DLD1 (cell line): ENCODE data around the gene MAST4.

Experiments used
- in situ Hi-C: cut with HindIII; loops from 2 replicates; pipeline ENCODE4 v1.10.0; 2017; ENCODE audit warnings: low sequenced_read_pairs

Gene MAST4

GRCh38 chr5:67053229-67053628 lies 457.0 kb downstream of the MAST4 start:
- in situ Hi-C loops = no loop called here

GRCh38 chr5:67058998-67059743 lies 463.0 kb downstream of the MAST4 start:
- in situ Hi-C loops = no loop called here

- in situ Hi-C loops = no loop called here
Measured at GRCh38 chr5:67059744-67060490, 463.7 kb downstream of the MAST4 start.

GRCh38 chr5:67061511-67061910 lies 465.3 kb downstream of the MAST4 start:
- in situ Hi-C loops = no loop called here

GRCh38 chr5:67063055-67063454 lies 466.9 kb downstream of the MAST4 start:
- in situ Hi-C loops = no loop called here

GRCh38 chr5:67063791-67064190 lies 467.6 kb downstream of the MAST4 start:
- in situ Hi-C loops = no loop called here

- in situ Hi-C loops = no loop called here
Measured at GRCh38 chr5:67065237-67065636, 469.0 kb downstream of the MAST4 start.

- in situ Hi-C loops = no loop called here
Measured at GRCh38 chr5:67065696-67066095, 469.5 kb downstream of the MAST4 start.

GRCh38 chr5:67066815-67067214 lies 470.6 kb downstream of the MAST4 start:
- in situ Hi-C loops = no loop called here

- in situ Hi-C loops = no loop called here
Measured at GRCh38 chr5:67073045-67073680, 477.0 kb downstream of the MAST4 start.

GRCh38 chr5:67077296-67077695 lies 481.1 kb downstream of the MAST4 start:
- in situ Hi-C loops = no loop called here

GRCh38 chr5:67081261-67081660 lies 485.1 kb downstream of the MAST4 start:
- in situ Hi-C loops = loop anchor here (5.0 kb wide), 1 partner anchor 34 kb away; no protein-coding TSS in a partner anchor

GRCh38 chr5:67082941-67083340 lies 486.7 kb downstream of the MAST4 start:
- in situ Hi-C loops = loop anchor here (5.0 kb wide), 1 partner anchor 36 kb away; no protein-coding TSS in a partner anchor

GRCh38 chr5:67085616-67086015 lies 489.4 kb downstream of the MAST4 start:
- in situ Hi-C loops = no loop called here

GRCh38 chr5:67089200-67089725 lies 493.1 kb downstream of the MAST4 start:
- in situ Hi-C loops = no loop called here

- in situ Hi-C loops = no loop called here
Measured at GRCh38 chr5:67090040-67090439, 493.8 kb downstream of the MAST4 start.

GRCh38 chr5:67090593-67090992 lies 494.4 kb downstream of the MAST4 start:
- in situ Hi-C loops = no loop called here

GRCh38 chr5:67092535-67092934 lies 496.3 kb downstream of the MAST4 start:
- in situ Hi-C loops = no loop called here

- in situ Hi-C loops = no loop called here
Measured at GRCh38 chr5:67093279-67093678, 497.1 kb downstream of the MAST4 start.

GRCh38 chr5:67094476-67095300 lies 498.5 kb downstream of the MAST4 start:
- in situ Hi-C loops = no loop called here
